Fibroblast of skin of back (primary cell): ENCODE results near the gene NELL2. TPM values are rescaled to one million over a fixed set of nuclear protein-coding genes. Genes with fewer than 3 reads are reported as not detected.
"Not testable (repeated sequence)": the region's sequence is repeated elsewhere in the genome, so short reads cannot be mapped to it uniquely, and the experiment has no call there.

Source experiments
- DNase-seq: peaks from one replicate; pipeline ENCODE4 v3.0.0-alpha.2; 2013
- polyA plus RNA-seq, 2 experiments: library from polyadenylated mRNA; unstranded; fragments of 120-200 nt; gene quantifications; one replicate each; pipeline ENCODE4 v1.2.1, GENCODE V29; 2013; ENCODE audit not compliant: insufficient read length in 2 of 2

The NELL2 gene
- polyA plus RNA-seq (2013, experiment 1 of 2; ENCODE audit: insufficient read length), result not detected
- polyA plus RNA-seq (2013, experiment 2 of 2; ENCODE audit: insufficient read length), result not detected

DNA sequence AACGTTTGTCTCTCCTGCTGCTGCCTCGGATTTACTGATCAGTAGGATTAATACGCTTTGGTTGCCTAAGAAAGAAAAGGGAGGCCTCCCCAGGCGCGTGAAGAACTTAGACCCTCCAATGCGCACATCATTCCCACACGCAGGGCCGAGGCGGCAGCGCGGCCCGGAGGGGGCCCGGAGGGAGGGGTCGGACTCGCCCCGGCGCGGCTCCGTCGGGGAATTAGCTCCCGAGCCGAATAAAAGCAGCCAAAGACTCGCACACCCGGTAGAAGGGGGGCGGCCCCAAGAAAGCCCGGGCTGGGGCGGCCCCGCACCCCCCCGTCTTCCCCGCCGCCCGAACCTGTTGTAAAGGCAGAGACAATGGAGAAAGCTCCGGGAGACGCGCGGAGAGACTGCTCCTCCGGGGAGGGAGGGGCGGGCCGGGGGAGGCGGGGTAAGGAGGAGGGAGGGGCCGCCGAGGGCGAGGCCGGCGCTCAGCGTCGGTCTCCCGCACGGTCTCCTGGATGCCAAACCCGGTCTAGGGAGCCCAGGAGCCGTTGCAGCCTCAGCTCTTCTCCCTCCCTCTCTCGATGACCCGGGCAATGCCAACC lies at the start of gene NELL2:
Gene NELL2 (minus strand): TSS at position 362 of the 590 bp plus-strand sequence. CDS start 446 bp downstream, outside the sequence.
- peak; percentile 30 for DNase-seq

DNA sequence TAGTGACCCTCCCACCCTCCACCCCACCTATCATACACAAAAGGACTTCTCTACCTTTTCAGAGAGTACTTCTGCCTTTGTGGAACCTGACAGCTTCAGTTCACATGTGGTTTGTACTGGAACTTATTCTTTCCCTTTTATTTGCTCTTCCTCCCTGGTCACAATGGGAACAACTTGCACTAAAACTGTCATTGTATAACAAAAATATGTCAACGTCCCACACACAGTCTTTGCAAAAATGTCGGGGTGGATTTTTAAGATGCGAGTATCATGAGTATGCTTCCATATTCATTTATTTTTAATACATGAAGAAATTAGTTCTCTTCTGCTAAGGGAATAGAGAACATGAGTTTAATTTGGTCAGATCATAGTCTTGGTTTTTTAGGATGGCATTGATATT lies 45.6 kb upstream of the NELL2 start:
- no peak for DNase-seq

DNA sequence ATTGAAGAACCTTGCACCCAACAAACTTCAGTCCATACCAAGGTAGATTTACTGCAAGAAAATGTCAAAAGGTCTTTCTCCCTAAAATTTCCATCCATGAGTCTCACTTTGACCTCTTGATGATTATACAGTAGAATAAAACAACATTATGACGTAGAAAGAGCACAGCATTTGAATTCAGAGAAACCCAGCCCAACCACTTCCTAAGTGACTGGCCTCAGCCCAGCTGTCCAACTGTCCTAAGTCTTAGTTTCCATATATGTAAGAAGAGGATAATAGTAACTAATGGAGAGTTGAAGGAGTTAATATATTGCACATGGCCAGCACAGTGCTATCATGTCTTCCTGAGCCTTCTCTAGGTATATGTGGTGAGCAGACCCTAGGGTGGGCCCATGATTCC lies 41.0 kb upstream of the NELL2 start:
- no peak for DNase-seq

- no peak for DNase-seq
These were observed 39.8 kb upstream of the NELL2 start for GRCh38 chr12:44915958-44916357.

DNA sequence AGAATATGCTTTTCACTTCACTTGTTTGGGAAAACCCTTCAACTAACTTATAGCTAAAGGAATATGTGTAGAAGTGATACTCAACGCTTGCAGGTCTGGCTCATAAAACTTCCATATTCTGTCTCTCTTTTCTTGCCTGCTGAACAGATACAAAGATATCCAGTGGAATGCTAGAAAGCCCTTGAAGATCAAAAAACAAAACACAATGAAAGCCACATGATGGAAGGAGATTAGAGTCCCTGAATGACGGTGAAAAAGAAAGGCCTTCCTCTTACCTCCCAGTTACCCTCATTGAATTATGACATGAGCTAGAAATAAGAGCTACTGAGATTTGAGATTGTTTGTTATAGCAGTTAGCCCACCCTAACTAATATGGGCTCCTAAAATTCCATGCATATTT lies 28.2 kb upstream of the NELL2 start:
- no peak for DNase-seq

DNA sequence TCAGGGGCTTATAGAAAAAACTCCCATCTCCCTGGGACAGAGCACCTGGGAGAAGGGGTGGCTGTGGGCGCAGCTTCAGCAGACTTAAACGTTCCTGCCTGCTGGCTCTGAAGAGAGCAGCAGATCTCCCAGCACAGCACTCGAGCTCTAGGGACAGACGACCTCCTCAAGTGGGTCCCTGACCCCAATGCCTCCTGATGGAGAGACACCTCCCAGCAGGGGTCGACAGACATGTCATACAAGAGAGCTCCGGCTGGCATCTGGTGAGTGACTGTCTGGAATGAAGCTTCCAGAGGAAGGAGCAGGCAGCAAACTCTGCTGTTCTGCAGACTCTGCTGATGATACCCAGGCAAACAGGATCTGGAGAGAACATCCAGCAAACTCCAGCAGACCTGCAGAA lies 22.0 kb upstream of the NELL2 start:
- not testable (repeated sequence) for DNase-seq

- no peak for DNase-seq
These were observed 13.8 kb upstream of the NELL2 start for GRCh38 chr12:44889926-44890325.

DNA sequence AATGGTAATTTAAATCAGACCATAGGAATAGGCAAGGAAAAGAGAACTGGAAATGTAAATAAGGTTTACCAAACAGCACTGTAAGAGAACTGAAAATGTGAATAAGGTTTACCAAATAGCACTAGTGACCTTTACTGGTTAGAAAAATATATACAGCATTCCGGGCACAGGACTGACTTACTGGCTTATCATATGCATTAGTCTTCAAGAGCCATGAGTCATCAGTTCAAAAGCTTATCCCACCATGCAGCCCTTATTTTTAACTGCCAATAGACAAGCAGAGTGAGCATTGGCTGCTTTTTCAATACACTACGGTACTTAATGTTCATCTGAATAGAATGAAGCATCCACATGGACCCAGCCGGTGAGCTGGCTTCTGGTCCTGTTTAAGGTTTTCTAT lies 13.0 kb upstream of the NELL2 start:
- DNase-seq, result no peak

DNA sequence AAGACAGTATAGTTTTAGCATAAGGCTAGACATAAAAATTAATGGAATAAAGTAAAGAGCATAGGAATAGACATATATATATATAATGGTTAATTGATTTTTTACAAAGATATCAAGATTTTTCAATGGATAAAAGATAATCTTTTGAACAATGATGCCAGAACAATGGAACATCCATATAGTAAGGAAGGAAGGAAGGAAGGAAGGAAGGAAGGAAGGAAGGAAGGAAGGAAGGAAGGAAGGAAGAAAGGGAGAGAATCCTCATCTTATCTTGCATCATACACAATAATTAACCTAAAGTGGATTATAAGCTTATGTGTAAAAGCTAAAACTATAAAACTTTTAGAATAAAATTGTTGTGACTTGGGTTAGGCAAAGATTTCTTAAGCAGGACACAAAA lies 9.8 kb upstream of the NELL2 start:
- no peak for DNase-seq

DNA sequence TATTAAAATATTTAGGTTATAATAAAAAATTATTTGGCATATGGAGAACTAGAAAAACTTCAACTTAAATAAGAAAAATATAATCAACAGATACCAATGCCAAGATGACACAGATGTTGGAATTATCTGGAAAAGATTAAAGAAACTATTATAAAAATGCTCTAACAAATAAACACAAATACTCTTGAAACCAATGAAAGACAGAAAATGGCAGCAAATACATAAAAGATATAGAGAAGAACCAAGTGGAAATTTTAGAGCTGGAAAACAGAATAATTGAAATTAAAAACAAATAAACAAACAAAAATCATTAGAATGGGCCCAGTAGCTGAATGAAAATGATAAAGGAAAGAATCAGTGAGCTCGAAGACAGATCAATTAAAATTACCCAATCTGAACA lies 5.1 kb upstream of the NELL2 start:
- no peak for DNase-seq

DNA sequence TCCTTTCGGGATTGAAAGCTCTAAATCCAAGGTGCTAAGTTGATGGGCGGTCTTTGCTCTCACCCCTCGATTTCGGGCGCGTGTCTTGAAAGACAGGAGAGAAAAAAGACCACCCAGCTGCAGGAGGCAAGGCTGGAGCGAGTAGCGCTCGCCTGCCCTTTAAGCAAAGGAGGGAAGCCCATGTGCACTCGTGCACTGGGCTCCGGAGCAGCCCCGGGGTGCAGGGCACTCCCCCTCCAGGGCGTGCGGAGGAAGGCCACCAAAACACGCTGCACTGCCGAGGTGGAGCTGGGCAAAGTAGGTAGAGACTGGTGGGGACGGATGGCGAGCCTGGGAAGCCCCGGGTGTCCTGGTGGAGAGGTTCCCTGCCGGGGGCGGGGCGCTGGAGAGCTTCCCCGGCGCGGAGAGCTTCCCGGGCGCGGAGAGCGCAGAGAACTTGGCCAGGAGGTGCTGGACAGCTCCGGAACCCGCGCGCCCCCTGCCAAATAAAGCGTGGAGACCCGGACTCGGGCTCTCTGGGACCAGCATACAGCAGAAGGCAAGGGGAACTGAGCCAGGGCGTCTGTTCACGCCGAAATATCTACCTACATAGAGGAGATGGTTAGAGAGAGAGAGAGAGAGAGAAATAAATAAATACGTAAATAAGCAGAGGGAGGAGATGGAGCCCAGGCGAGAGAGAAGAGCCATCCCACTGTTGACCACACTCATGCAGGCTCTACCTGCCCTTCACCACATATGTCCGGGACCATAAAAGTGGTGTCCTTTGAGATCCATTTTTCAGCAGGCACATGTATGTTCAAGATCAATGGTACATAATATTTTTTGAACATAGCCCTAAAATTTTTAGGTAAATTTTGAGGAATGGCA lies 662 bp upstream of the NELL2 start:
- DNase-seq, result peak; percentile 18

DNA sequence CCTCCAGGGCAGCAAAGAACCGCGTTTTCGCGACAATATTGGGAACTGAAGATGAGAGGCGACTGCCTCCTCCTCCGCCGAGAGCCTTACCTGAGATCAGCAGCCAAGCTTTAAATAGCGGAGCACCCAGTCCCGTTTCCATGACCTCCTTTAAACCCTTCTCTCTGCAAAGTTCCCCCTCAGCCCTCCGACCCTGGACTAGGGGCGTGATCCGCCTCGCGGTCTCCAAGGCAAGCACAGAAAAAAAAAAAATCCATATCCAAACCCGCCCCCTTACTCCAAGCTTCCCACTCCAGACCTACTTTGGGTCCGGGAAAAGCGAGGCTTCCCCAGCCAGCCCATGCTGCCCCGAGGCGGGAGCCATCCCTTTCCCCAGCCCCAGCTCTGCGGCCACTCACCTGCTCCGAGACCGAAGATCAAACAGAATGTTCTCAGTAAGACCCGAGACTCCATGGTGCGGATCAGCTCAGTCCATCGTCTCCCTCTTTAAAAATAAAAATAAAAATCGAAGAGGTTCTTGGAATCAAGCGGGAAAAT lies 630 bp downstream of the NELL2 start:
- no peak for DNase-seq

DNA sequence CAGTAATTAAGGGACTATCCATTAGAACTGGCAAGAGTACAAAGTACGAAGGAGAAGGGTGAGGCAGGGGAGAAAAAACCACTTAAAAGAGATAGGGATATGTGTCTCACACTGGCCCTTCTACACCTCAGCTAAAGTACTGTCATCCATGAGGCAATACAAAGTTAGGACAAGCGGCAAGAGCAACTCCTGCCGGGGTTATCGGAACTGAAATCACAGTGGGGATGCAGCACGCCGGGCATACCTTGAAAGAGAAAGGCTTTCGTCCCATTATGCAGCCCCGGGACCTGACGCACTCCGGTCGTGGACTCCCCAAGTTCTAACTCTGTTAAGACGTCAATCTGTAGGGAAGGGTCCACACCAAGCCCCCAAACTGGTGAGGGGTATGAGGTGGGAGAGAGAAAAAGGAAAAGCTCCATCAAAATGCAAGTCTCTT lies 1.1 kb downstream of the NELL2 start:
- DNase-seq, result no peak

DNA sequence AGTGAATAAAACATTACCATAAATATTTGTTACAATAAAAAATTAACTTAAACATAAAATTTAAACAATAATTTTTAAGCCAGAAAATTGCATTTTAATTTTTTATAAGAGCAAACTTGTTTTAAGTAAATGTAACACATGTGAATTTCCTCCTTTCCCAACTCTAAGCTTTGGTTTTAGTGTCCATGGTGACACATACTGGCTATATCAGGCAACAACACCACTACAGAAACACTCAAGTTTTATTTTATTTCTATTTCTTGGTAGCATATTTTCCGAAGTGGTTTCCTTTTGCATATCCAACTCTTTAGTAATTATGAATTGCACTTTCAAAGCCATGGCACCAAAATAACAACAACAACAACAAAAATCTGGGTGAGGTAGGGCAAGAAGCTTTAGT lies 2.2 kb downstream of the NELL2 start:
- DNase-seq, result no peak

DNA sequence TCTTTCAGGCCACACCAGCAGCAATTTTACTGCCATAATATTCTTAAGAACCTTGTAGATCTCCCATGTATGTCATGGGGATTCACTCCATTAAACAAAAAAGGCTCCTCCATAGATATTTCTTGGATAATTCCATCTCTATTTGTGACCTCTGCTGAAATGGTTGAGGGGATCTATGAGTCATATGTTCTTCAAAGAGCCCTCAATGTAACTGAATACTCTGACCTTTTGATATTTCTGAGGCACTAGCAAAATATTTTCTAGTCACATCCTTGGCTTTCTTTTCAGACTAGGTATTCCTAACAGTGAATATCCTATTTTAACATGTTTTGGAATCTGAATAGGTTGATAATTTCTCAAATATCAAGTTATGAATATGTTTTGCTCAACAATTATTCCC lies 6.6 kb downstream of the NELL2 start:
- DNase-seq, result no peak

- no peak for DNase-seq
These were observed 12.2 kb downstream of the NELL2 start for GRCh38 chr12:44863867-44864266.

GRCh38 chr12:44859998-44860689 lies 16.0 kb downstream of the NELL2 start:
- no peak for DNase-seq

GRCh38 chr12:44858226-44858855 lies 17.8 kb downstream of the NELL2 start:
- no peak for DNase-seq

DNA sequence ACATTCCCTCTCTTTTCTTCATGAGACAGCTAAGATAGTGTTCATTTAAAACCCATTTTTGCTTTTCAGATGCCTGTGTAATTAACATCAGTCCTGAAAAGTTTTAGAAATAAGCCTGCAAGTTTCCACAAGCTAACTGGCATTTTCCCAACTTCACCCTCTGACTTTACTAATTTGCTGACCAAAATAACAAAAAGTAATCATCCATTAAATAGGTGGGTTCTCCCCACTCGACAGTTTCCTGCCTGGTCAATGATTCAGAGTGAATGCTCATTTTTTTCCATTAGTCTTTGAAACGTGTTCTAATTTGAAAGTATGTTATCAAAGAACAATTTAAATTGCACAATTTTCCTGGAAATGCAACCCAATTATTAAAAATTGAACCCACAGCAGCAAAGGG lies 23.6 kb downstream of the NELL2 start:
- DNase-seq, result no peak

DNA sequence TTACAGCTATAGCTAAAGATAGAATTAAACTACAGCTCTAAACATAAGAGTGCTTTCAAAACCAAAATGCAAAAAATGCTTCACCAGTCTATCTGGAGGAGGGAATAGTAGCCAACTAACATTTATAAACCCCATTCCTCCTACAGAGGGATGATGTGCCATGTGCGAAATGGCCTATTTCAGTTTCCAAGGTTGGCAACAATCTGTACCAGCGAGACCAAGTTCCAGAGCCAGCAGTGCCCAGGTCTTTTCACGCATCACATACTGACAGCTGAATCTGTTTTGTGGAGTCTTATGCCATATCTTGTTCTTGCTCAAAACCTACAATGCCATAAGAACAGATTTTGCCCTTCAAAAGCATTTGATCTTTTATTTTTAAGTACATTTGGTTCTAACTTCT lies 24.5 kb downstream of the NELL2 start:
- no peak for DNase-seq

DNA sequence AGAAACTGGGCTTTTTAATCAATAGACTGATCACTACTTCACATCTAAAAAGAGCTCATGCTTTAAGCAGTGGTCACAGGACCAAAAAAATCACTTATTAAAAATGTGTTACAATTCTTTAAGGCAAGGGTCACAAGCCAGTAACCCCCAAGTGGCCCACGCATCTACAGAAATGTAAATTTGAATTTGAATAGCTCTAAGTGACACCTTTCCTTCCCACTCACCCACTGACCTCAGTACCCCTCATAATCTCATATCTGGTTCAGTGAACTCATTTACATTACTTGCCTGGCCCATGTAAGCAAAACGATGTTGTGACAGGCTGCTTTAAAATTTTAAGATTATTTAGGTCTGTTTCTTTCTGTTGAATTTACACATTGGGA lies 27.4 kb downstream of the NELL2 start:
- DNase-seq, result no peak

DNA sequence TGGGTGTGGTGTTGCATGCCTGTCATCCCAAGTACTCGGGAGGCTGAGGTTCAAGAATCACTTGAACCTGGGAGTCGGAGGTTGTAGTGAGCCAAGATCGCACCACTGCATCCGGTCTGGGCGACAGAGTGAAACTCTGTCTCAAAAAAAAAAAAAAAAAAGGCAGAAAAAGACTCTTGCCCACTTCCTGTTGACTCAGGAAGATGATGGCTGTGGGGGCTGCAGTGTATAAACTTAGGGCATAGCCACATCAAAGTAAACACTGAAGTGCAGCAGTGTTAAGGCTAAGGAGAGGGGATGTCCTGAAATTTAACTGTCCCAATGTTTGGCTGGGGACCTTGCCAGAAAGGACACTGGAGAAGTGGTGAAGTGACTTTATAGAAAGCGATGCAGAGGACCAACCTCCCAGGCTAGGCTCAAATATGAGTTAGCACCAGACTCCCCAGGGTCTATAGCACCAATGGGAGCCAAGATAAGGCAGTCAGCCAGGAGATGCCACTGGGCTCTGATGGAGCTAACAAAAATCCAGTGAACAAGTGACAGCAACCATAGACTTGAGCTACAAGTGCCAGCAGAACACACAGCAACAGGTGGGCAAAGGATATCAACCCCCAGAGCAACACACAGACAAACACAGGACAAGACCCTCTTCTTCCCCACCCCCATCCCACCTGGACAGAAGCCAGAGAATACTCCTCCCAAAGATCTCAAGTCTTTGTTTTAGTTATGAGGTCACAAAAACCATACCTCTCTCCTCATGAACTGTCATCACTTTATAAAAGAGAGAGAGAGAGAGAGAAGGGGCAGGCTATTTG lies 28.0 kb downstream of the NELL2 start:
- DNase-seq, result no peak
